GM12878 (cell line): ENCODE results near the gene EBF3.

Experiments used
- ATF7 ChIP-seq: fragments of 450-650 bp; IDR thresholded peaks from 2 replicates; pipeline ENCODE4 v1.6.1; 2016; ENCODE audit warnings: low read depth, mild to moderate bottlenecking
- BACH1 ChIP-seq: fragments of 450-650 bp; IDR thresholded peaks from 2 replicates; pipeline ENCODE4 v1.6.1; 2017; ENCODE audit warnings: mild to moderate bottlenecking, borderline replicate concordance
- RAD21 ChIP-seq: IDR thresholded peaks from 2 replicates; pipeline ENCODE4 v1.6.1; 2011; ENCODE audit warnings: mild to moderate bottlenecking, low read depth, low read length, moderate library complexity; ENCODE audit not compliant: insufficient read depth
- RELA ChIP-seq: fragments of 450-650 bp; IDR thresholded peaks from 2 replicates; pipeline ENCODE4 v1.8.0; 2014; ENCODE audit warnings: borderline replicate concordance; ENCODE audit not compliant: partially characterized antibody
- SUZ12 ChIP-seq: fragments of 200-600 bp; sonication (generic); IDR thresholded peaks from one replicate; pipeline ENCODE4 v1.6.1; 2018; ENCODE audit warnings: antibody characterized with exemption, mild to moderate bottlenecking; ENCODE audit not compliant: unreplicated experiment
- TCF7 ChIP-seq: IDR thresholded peaks from 2 replicates; pipeline ENCODE4 v1.6.1; 2014; ENCODE audit warnings: antibody characterized with exemption, borderline replicate concordance
- TF ChIP-seq, protein P1 (sequence below): IDR thresholded peaks from 2 replicates; pipeline ENCODE4 v1.6.1; 2012; ENCODE audit warnings: low read depth, low read length, improper control_type of control experiment
- TF ChIP-seq, protein P2 (sequence below), 3 experiments: IDR thresholded peaks in 2 of 3; conservative IDR thresholded peaks in 1 of 3; 2 replicates each; pipeline ENCODE4 v1.5.1; 2011; ENCODE audit warnings: low read depth in 3 of 3, low read length in 3 of 3, mild to moderate bottlenecking in 3 of 3, control low read depth in 2 of 3, moderate library complexity in 2 of 3, inconsistent platforms in 1 of 3, mixed read lengths in 1 of 3; ENCODE audit not compliant: control insufficient read depth in 2 of 3, insufficient read depth in 1 of 3; ENCODE audit errors: extremely low read depth in 1 of 3
- TF ChIP-seq, protein P3 (sequence below): IDR thresholded peaks from 2 replicates; pipeline ENCODE4 v1.6.1; 2012; ENCODE audit warnings: mild to moderate bottlenecking, low read depth, low read length

DNA sequence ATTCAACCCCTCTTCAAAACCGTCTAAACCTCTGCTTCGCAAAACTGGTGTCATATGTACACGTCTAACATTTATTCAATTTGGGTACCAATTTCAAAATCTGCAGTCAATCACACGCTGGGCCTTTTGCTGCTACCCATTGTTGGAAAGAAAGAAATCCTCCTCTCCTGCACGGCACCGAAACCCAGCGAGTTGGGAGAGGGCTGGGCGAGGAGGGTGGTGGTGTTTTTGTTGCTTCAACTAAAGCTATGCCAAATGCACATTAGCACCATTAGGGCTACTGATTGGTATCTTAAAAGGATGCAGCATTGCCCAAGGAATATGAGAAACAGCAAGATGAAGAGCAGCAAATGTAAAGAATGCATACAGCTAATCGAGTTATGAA, 7.8 kb downstream of the EBF3 start:
- TF ChIP-seq, protein P1, sequence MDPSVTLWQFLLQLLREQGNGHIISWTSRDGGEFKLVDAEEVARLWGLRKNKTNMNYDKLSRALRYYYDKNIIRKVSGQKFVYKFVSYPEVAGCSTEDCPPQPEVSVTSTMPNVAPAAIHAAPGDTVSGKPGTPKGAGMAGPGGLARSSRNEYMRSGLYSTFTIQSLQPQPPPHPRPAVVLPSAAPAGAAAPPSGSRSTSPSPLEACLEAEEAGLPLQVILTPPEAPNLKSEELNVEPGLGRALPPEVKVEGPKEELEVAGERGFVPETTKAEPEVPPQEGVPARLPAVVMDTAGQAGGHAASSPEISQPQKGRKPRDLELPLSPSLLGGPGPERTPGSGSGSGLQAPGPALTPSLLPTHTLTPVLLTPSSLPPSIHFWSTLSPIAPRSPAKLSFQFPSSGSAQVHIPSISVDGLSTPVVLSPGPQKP = no peak
- TF ChIP-seq, protein P2, sequence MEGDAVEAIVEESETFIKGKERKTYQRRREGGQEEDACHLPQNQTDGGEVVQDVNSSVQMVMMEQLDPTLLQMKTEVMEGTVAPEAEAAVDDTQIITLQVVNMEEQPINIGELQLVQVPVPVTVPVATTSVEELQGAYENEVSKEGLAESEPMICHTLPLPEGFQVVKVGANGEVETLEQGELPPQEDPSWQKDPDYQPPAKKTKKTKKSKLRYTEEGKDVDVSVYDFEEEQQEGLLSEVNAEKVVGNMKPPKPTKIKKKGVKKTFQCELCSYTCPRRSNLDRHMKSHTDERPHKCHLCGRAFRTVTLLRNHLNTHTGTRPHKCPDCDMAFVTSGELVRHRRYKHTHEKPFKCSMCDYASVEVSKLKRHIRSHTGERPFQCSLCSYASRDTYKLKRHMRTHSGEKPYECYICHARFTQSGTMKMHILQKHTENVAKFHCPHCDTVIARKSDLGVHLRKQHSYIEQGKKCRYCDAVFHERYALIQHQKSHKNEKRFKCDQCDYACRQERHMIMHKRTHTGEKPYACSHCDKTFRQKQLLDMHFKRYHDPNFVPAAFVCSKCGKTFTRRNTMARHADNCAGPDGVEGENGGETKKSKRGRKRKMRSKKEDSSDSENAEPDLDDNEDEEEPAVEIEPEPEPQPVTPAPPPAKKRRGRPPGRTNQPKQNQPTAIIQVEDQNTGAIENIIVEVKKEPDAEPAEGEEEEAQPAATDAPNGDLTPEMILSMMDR (IDR thresholded peaks at IDR 0.05 in 2 of 3, conservative IDR thresholded peaks at IDR 0.05 in 1 of 3; ENCODE audit: control insufficient read depth in 2 of 3, extremely low read depth in 1 of 3, insufficient read depth in 1 of 3, low read depth in 3 of 3, low read length in 3 of 3) = no peak
- TF ChIP-seq, protein P3, sequence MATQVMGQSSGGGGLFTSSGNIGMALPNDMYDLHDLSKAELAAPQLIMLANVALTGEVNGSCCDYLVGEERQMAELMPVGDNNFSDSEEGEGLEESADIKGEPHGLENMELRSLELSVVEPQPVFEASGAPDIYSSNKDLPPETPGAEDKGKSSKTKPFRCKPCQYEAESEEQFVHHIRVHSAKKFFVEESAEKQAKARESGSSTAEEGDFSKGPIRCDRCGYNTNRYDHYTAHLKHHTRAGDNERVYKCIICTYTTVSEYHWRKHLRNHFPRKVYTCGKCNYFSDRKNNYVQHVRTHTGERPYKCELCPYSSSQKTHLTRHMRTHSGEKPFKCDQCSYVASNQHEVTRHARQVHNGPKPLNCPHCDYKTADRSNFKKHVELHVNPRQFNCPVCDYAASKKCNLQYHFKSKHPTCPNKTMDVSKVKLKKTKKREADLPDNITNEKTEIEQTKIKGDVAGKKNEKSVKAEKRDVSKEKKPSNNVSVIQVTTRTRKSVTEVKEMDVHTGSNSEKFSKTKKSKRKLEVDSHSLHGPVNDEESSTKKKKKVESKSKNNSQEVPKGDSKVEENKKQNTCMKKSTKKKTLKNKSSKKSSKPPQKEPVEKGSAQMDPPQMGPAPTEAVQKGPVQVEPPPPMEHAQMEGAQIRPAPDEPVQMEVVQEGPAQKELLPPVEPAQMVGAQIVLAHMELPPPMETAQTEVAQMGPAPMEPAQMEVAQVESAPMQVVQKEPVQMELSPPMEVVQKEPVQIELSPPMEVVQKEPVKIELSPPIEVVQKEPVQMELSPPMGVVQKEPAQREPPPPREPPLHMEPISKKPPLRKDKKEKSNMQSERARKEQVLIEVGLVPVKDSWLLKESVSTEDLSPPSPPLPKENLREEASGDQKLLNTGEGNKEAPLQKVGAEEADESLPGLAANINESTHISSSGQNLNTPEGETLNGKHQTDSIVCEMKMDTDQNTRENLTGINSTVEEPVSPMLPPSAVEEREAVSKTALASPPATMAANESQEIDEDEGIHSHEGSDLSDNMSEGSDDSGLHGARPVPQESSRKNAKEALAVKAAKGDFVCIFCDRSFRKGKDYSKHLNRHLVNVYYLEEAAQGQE = no peak
- no peak for TF ChIP-seq BACH1
- no peak for TF ChIP-seq RAD21
- no peak for TF ChIP-seq ATF7
- no peak for TF ChIP-seq TCF7
- no peak for TF ChIP-seq RELA
- no peak for TF ChIP-seq SUZ12
